Activated gamma-delta T cell treated with Interleukin-2 at 50 U/mL for 16 hours (primary cell): ENCODE data around the gene TPD52L3.

Source experiments
- DNase-seq: peaks from one replicate; pipeline ENCODE4 v3.0.0-alpha.2; 2020

The TPD52L3 gene

GRCh38 chr9:6328103-6328502 lies at the start of gene TPD52L3:
TSS of gene TPD52L3 (plus strand) at chr9:6328375. CDS start at chr9:6328596, 221 bp downstream.
- no peak for DNase-seq

DNA sequence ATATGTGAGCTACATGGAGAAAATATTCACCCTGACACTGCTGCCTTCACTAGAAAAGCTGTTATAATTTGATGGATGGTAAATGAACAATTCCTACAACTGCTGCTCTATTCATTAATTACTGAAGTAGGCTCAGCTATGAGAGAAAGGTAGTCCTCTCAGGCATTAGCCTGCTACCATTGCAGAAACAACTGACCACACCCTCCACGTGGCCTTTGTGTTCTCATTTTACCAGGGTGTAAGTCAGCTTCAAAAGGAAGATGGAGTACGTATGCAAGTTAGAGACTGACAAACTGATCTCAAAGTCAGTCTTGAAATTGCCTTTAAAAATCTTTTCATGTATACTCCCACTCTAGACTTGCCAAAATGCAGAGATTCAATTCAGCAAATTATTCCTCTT lies 26.3 kb upstream of the TPD52L3 start:
- DNase-seq: no peak

GRCh38 chr9:6302417-6302816 lies 25.8 kb upstream of the TPD52L3 start:
- DNase-seq: no peak

DNA sequence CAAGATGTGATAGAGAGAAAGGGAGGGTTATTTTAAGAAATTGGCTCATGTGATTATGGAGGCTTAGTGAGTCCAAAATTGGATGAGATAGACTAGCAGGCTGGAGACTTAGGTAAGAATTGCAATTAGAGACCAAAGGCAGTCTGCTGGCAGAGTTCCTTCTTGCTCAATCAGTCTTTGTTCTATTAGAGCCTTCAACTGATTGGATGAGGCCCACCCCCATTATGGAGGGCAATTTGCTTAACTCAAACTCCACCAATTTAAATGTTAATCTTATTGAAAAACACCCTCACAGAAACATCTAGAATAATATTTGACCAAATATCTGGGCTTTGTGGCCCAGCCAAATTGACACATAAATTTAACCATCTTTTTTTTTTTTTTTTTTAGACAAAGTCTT lies 23.9 kb upstream of the TPD52L3 start:
- DNase-seq: no peak

- no peak for DNase-seq
Measured at GRCh38 chr9:6305954-6306563, 22.1 kb upstream of the TPD52L3 start.

DNA sequence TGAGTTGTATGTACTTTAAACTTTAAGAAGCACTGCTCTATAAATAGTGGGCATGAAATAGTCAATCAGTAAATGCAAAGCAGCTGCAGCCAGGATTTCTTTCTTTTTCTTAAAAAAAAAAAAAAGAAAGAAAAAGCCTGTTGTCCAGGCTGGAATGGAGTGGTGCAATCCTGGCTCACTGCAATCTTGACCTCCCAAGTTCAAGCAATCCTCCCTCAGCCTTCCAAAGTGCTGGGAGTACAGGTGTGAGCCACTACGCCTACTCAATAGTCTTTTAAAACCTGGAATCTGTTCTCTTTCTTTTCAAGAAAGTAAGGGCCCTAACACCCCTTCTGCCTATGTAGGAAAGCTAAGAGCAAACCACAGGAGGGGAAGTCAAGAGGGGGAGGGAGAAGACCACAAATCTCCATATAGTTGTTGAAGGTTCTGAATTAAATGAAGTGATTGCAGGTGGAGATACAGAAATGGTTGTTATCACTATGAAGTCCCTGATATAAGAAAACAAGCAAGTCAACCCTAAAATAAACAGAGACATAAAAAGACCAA lies 20.6 kb upstream of the TPD52L3 start:
- no peak for DNase-seq

DNA sequence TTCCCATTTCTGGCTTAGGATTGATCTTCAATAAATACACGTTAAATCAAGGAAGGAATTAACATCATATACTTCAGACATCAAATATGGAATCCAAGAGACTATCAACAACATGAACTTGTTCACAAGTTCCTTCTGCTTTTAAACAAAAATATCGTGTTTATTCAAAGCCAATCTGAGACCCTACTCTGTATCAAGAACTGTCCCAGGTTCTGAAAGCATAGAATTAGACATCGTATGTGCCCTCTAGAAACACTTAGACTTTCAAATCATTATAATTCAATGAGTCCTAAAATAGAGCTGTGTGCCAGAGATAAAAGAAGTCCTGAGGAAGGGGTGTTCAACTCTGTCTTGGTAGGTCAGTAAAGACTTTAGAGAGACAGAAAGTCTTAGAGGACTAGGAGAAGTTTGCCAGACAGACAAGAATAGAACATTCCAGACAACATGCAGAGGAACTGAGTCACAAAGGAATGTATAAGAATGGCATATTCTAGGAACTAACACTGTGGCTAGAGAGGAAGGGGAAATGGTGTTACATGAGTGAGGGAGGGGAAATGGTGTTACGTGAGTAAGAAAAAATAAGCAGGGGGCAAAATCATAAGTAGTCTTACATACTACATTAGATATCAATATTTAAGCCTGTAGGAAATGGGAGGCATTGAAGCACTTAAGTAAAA lies 2.9 kb downstream of the TPD52L3 start:
- no peak for DNase-seq

DNA sequence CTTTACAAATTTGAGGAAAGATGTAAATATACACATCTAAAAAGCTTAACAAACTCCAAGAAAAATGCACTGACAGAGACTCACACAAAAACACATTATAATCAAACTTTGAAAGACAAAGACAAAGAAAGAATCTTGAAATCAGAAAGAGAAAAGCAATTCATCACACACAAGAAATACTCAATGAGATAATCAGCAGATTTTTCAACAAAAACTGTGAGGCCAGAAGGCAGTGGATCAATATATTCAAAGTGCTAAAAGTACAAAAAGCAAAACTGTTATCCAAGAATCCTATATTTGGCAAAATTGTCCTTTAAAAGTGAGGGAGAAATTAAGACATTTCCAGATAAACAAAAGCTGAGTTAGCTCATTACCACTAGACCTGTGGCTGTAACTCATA lies 6.1 kb downstream of the TPD52L3 start:
- no peak for DNase-seq

DNA sequence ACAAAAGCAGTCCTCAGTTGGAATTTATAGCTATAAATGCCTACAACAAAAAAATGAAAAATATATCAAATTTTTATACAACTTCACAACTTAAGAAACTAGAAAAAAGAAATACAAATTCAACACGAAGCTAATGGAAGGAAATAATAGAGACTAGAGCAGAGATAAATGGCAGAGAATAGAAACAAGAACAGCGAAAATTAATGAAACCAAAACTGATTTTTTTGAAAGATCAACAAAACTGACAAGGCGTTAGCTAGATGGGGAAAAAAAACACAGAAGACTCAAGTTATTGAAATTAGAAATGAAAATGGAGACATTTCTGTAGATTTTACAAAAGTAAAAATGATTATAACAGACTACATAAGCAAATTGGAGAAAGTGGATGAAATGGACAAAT lies 20.6 kb downstream of the TPD52L3 start:
- no peak for DNase-seq

- DNase-seq: no peak
Measured at GRCh38 chr9:6351737-6352136, 23.6 kb downstream of the TPD52L3 start.

DNA sequence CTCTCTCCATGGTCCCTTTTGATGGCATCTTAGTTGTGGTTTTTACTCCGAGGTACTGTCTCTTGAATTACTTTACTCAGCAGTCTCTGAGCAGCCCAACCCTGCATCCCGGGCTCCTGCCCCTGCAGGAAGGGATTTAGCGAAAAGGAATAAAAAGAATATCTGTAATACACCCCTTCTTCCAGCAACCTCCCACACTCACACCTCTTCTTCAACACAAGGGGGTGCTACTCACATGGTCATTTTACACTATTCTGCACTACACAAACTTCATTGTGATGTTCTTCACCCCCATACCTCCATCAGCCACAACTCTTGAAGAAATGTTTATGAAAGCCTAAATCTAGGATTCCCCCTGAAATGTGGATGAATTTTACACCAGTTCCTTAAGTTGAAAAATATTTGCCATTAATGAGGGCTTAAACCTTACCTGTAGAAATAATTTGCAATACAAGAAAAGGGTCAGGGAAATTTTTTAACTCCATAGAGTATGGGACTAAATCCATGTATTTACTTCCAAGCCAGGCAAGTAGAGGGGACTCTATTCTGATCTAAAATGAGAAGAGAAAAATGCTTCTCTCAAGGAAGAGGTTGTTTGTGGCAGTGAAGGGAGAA lies 26.0 kb downstream of the TPD52L3 start:
- peak; percentile 28 for DNase-seq

GRCh38 chr9:6355728-6356127 lies 27.6 kb downstream of the TPD52L3 start:
- no peak for DNase-seq

DNA sequence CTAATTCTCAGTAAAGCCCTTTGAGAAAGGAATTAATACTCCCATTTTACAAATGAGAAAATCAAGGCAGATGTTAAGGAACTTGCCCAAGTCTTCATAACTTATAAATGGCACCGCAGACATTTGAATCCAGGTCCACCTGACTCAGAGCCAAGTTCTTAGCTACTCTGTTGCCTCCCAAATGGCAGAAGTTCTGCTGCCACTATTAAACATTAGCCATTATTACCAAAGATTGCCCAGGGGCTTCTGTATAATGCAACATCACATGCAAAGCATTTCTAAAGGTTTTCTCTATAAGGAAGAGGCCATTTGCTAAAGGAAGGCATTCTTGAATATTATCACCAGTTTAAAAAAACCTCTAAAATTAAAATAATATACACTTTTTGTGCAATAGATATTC lies 28.3 kb downstream of the TPD52L3 start:
- DNase-seq: no peak

GRCh38 chr9:6356904-6357303 lies 28.7 kb downstream of the TPD52L3 start:
- no peak for DNase-seq

- DNase-seq: no peak
Measured at GRCh38 chr9:6367128-6367890, 39.1 kb downstream of the TPD52L3 start.

GRCh38 chr9:6368831-6369230 lies 40.7 kb downstream of the TPD52L3 start:
- no peak for DNase-seq
